KMS-11 (cell line): ENCODE measurements around the gene DGCR6L.
"Not testable (repeated sequence)": the region's sequence is repeated elsewhere in the genome, so short reads cannot be mapped to it uniquely, and the experiment has no call there.

ENCODE experiments used
- H2AFZ ChIP-seq: fragments of 200-600 bp; sonication (generic); 2 replicates; pipeline ENCODE4 v1.6.1; 2016; ENCODE audit warnings: antibody characterized with exemption, mixed run types, low read depth
- H3K27ac ChIP-seq: fragments of 200-600 bp; sonication (generic); 2 replicates; pipeline ENCODE4 v1.6.1; 2016; ENCODE audit warnings: mild to moderate bottlenecking, mixed run types
- H3K27me3 ChIP-seq: fragments of 200-600 bp; sonication (generic); 2 replicates; pipeline ENCODE4 v1.6.1; 2017; ENCODE audit warnings: mild to moderate bottlenecking, low read depth, mixed run types, moderate library complexity; ENCODE audit not compliant: insufficient read depth
- H3K36me3 ChIP-seq: fragments of 200-600 bp; sonication (generic); 2 replicates; pipeline ENCODE4 v1.6.1; 2017; ENCODE audit warnings: mild to moderate bottlenecking, mixed run types; ENCODE audit not compliant: insufficient read depth
- H3K4me1 ChIP-seq: fragments of 200-600 bp; sonication (generic); 2 replicates; pipeline ENCODE4 v1.6.1; 2016; ENCODE audit warnings: mild to moderate bottlenecking, low read depth, mixed run types; ENCODE audit not compliant: poor library complexity, severe bottlenecking
- H3K4me2 ChIP-seq: fragments of 200-600 bp; sonication (generic); 2 replicates; pipeline ENCODE4 v1.7.0; 2016; ENCODE audit warnings: mild to moderate bottlenecking, mixed run types
- H3K4me3 ChIP-seq: fragments of 200-600 bp; sonication (generic); IDR thresholded peaks from 2 replicates; pipeline ENCODE4 v1.6.1; 2017; ENCODE audit warnings: low read depth, low read length, mixed read lengths; ENCODE audit not compliant: insufficient read depth
- H3K79me2 ChIP-seq: fragments of 200-600 bp; sonication (generic); 2 replicates; pipeline ENCODE4 v1.6.1; 2016; ENCODE audit warnings: low read depth, mixed run types; ENCODE audit not compliant: insufficient read depth
- H3K9ac ChIP-seq: fragments of 200-600 bp; sonication (generic); 2 replicates; pipeline ENCODE4 v1.6.1; 2016; ENCODE audit warnings: mild to moderate bottlenecking, mixed run types
- H4K20me1 ChIP-seq: fragments of 200-600 bp; sonication (generic); 2 replicates; pipeline ENCODE4 v1.6.1; 2016; ENCODE audit warnings: mild to moderate bottlenecking, mixed run types; ENCODE audit not compliant: insufficient read depth
- CTCF ChIP-seq: fragments of 200-600 bp; sonication (generic); conservative IDR thresholded peaks from 2 replicates; pipeline ENCODE4 v1.6.1; 2017; ENCODE audit warnings: low read depth, mild to moderate bottlenecking, antibody characterized with exemption, low read length, moderate library complexity, mixed read lengths

Gene DGCR6L

GRCh38 chr22:20319041-20319744 is 667 bp downstream of the DGCR6L start:
- Histone ChIP-seq H3K4me3 (no peak overlapping the region), H3K9ac (no peak overlapping the region; the same call in 1 of the 2 replicates), H3K79me2 (no peaks in the 10 kb centered on the region), H4K20me1 (no peaks in the 10 kb centered on the region), H3K36me3 (no peaks in the 10 kb centered on the region), H3K27me3 (no peaks in the 10 kb centered on the region), H3K4me1 (peaks cover 12% of the 10 kb centered on the region), H3K4me2 (peak overlapping the region; percentile 74), H2AFZ (peak overlapping the region; percentile 82), H3K27ac (no peak overlapping the region)
- TF ChIP-seq CTCF = no peak

DNA sequence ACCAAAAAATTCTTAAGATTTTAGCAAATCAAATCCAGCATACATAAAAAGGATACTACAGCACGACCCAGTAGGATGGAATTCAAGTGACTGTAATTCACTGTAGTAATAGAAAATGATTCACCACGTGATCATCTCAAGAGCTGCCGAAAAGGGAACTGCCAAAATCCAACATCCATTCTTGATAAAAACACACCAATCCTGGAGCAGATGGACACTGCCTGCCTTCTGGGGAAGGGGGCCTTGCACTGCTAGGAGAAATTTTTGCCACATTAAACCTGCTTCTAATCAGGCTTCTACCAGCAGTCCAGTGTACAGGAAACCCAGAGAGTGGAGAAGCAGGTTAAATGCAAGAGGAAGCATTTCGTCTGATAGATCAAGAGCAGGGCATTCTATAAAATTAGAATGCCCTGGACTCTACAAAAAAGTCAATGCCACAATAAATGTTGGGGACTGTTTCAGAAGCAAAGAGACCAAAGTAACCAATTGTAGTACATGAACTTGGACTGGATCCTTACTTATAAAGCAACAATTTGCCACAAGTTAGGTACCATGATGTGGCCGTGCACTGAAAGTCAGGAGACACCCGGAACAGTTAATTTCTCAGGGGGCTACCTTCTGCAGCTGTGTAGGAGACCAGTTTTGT is 1.7 kb downstream of the DGCR6L start:
- not testable (repeated sequence) for H3K27ac ChIP-seq, H3K9ac ChIP-seq, H3K27me3 ChIP-seq, H3K4me2 ChIP-seq, H2AFZ ChIP-seq, H3K4me3 ChIP-seq, H4K20me1 ChIP-seq, H3K79me2 ChIP-seq, H3K36me3 ChIP-seq
- H3K4me1 ChIP-seq = peaks cover 12% of the 10 kb centered on the region

GRCh38 chr22:20317402-20318042 is 2.3 kb downstream of the DGCR6L start:
- H3K4me1 ChIP-seq = peaks cover 12% of the 10 kb centered on the region
- H3K9ac ChIP-seq = not testable (repeated sequence)

GRCh38 chr22:20316844-20317401 is 2.9 kb downstream of the DGCR6L start:
- Histone ChIP-seq H3K79me2 (no peaks in the 10 kb centered on the region), H3K4me2 (no peak overlapping the region), H3K27me3 (no peaks in the 10 kb centered on the region), H3K9ac (no peak overlapping the region), H4K20me1 (no peaks in the 10 kb centered on the region), H2AFZ (no peak overlapping the region), H3K4me1 (peaks cover 12% of the 10 kb centered on the region), H3K4me3 (no peak overlapping the region), H3K36me3 (no peaks in the 10 kb centered on the region), H3K27ac (no peak overlapping the region)
- no peak for TF ChIP-seq CTCF

More at GRCh38 chr22:20317402-20318042, 2.3 kb downstream of the DGCR6L start:
- peak; percentile 75 for TF ChIP-seq CTCF
- not testable (repeated sequence) for H2AFZ ChIP-seq, H3K27me3 ChIP-seq, H3K4me2 ChIP-seq, H3K79me2 ChIP-seq, H4K20me1 ChIP-seq, H3K27ac ChIP-seq, H3K4me3 ChIP-seq, H3K36me3 ChIP-seq
